ENCODE results near the gene LAD1.

The LAD1 gene

GRCh38 chr1:201399018-201399351 is at the start of gene LAD1:
Gene LAD1 (minus strand): TSS chr1:201399324. CDS start chr1:201399306, 18 bp downstream.
- no peak for DNase-seq

GRCh38 chr1:201447903-201448871 is 49.1 kb upstream of the LAD1 start:
- DNase-seq, result peak; percentile 55

GRCh38 chr1:201445310-201445709 is 46.2 kb upstream of the LAD1 start:
- no peak for DNase-seq

- DNase-seq, result no peak
Observed at GRCh38 chr1:201444792-201445191, 45.7 kb upstream of the LAD1 start.

- DNase-seq, result no peak
Observed at GRCh38 chr1:201443747-201444146, 44.6 kb upstream of the LAD1 start.

GRCh38 chr1:201436969-201437368 is 37.8 kb upstream of the LAD1 start:
- DNase-seq, result no peak

GRCh38 chr1:201436393-201436792 is 37.3 kb upstream of the LAD1 start:
- no peak for DNase-seq

GRCh38 chr1:201434266-201434665 is 35.1 kb upstream of the LAD1 start:
- DNase-seq, result no peak

GRCh38 chr1:201433609-201434008 is 34.5 kb upstream of the LAD1 start:
- DNase-seq, result no peak

- no peak for DNase-seq
Observed at GRCh38 chr1:201430776-201431175, 31.7 kb upstream of the LAD1 start.

GRCh38 chr1:201429736-201430501 is 30.8 kb upstream of the LAD1 start:
- DNase-seq, result no peak

GRCh38 chr1:201427963-201428362 is 28.8 kb upstream of the LAD1 start:
- no peak for DNase-seq

- DNase-seq, result no peak
Observed at GRCh38 chr1:201426479-201427310, 27.6 kb upstream of the LAD1 start.

- DNase-seq, result no peak
Observed at GRCh38 chr1:201424146-201424545, 25.0 kb upstream of the LAD1 start.

- DNase-seq, result no peak
Observed at GRCh38 chr1:201423655-201424054, 24.5 kb upstream of the LAD1 start.

- DNase-seq, result no peak
Observed at GRCh38 chr1:201422436-201423030, 23.4 kb upstream of the LAD1 start.

- DNase-seq, result no peak
Observed at GRCh38 chr1:201422026-201422425, 22.9 kb upstream of the LAD1 start.

GRCh38 chr1:201421041-201421440 is 21.9 kb upstream of the LAD1 start:
- no peak for DNase-seq

- no peak for DNase-seq
Observed at GRCh38 chr1:201420608-201421002, 21.5 kb upstream of the LAD1 start.

GRCh38 chr1:201419746-201420607 is 20.9 kb upstream of the LAD1 start:
- no peak for DNase-seq

- DNase-seq, result no peak
Observed at GRCh38 chr1:201419256-201419655, 20.1 kb upstream of the LAD1 start.

- no peak for DNase-seq
Observed at GRCh38 chr1:201418461-201418860, 19.3 kb upstream of the LAD1 start.

Measured in NCI-H774 (cell line).